ENCODE results near the gene MED12L.

GRCh38 chr3:151434151-151434890 is 348.9 kb downstream of the MED12L start:
- TF ChIP-seq CTCF (IDR thresholded peaks at IDR 0.05) (no peak), POLR2A (IDR thresholded peaks at IDR 0.05) (no peak)

Data from Peyer's patch (tissue), 4 donors.